ENCODE measurements around the gene GARNL3. TPM values are rescaled to one million over a fixed set of nuclear protein-coding genes. Genes with fewer than 3 reads are reported as not detected.

GARNL3 gene
- total RNA-seq, 1 donor from 2014 or later, result 32.0 TPM

DNA sequence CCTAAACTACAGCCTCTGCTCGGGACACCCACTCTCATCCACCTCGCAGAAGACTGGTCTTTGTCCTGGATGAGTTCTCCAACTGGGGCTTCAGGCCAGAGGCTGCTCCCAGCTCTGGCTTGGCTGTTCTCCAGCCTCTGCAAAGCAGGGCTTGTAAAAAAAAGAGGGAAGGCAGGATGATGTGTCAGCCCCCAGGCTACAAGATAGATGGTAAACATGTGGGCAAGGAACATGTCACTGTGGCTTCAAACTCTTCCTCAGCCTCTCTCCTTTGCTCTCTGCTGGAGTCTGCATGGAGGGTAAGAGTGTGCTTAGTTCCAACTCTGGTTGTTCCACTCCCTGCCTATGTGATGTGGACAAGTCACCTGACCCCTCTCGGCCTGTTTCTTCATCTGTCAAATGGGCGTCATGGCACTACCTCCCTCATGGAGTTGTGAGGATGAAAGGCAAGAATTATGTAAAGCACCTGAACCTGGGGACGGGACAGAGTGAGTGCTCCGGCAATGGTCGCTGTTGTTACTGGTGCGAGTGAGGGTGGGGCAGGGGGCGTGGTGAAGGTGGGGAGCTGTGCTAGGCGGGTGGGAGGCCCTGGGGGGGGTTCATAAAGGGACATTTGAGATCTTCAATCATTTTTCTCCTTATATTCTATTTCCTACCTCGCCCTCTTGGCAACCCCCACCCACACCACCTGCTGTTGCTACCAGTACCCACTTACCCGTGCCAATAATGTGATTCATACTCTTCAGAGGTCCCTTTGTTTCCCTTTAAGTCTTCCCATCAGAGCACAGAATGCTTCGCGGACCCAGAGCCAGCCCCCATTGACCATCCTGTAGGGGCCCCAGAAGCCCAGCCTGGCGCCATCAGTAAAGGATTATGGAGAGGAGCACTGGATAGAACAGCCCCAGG is 152.8 kb downstream of the GARNL3 start:
- Histone ChIP-seq H3K36me3 (no peaks in the 10 kb centered on the region), H3K9me3 (ENCODE audit: low read depth) (no peaks in the 10 kb centered on the region), H3K4me3 (no peak overlapping the region), H3K27me3 (no peaks in the 10 kb centered on the region), H3K79me2 (ENCODE audit: low read depth) (peaks cover 6% of the 10 kb centered on the region), H3K4me2 (no peak overlapping the region), H4K20me1 (ENCODE audit: low read depth) (no peaks in the 10 kb centered on the region), H3K4me1 (peaks cover 6% of the 10 kb centered on the region), H3K27ac (no peak overlapping the region), H3K9ac (no peak overlapping the region), H3F3A (ENCODE audit: low read depth) (no peaks in the 10 kb centered on the region), H2AFZ (replicated peaks) (no peak overlapping the region)
- DNase-seq (ENCODE audit: low spot score), result no peak
- H3K4me1 Mint-ChIP-seq, result peaks cover 4% of the 10 kb centered on the region
- TF ChIP-seq EZH2phosphoT487 (IDR thresholded peaks at IDR 0.05) (no peak), EZH2 (IDR thresholded peaks at IDR 0.05) (no peak)
- TF ChIP-seq, protein P1, sequence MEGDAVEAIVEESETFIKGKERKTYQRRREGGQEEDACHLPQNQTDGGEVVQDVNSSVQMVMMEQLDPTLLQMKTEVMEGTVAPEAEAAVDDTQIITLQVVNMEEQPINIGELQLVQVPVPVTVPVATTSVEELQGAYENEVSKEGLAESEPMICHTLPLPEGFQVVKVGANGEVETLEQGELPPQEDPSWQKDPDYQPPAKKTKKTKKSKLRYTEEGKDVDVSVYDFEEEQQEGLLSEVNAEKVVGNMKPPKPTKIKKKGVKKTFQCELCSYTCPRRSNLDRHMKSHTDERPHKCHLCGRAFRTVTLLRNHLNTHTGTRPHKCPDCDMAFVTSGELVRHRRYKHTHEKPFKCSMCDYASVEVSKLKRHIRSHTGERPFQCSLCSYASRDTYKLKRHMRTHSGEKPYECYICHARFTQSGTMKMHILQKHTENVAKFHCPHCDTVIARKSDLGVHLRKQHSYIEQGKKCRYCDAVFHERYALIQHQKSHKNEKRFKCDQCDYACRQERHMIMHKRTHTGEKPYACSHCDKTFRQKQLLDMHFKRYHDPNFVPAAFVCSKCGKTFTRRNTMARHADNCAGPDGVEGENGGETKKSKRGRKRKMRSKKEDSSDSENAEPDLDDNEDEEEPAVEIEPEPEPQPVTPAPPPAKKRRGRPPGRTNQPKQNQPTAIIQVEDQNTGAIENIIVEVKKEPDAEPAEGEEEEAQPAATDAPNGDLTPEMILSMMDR (IDR thresholded peaks at IDR 0.05), result no peak
- H3K27ac Mint-ChIP-seq, result no peak overlapping the region
- no peaks in the 10 kb centered on the region for H3K9me3 Mint-ChIP-seq
- H3K36me3 Mint-ChIP-seq, result peaks cover 9% of the 10 kb centered on the region
- H3K27me3 Mint-ChIP-seq (ENCODE audit: insufficient read depth, low read depth), result peaks cover 8% of the 10 kb centered on the region
- no peak overlapping the region for H3K4me3 Mint-ChIP-seq

DNA sequence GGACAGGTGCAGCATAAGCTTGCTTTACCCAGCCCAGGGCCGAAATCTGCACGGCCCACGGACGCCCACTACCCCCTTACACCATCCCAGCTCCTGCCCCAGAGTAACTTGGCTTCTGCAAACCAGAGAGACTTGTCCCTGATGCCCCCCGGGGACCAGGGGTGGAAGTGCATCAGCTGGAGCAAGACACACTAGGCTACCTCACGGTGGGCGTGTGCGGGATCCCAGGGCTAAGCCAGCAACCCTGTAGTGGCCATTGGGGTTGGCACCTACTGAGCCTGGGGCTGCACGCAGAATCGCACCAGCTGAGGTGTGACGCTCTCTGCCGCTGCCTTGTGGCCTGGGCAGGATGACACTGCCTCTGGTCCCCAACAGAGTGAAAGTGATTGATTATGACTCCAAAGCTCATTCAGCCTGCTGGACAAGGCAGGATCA is 153.5 kb downstream of the GARNL3 start:
- Histone ChIP-seq H3K79me2 (ENCODE audit: low read depth) (peaks cover 13% of the 10 kb centered on the region), H4K20me1 (ENCODE audit: low read depth) (no peaks in the 10 kb centered on the region), H3K4me1 (peaks cover 12% of the 10 kb centered on the region), H3K36me3 (no peaks in the 10 kb centered on the region), H3K9ac (no peak overlapping the region), H3F3A (ENCODE audit: low read depth) (no peaks in the 10 kb centered on the region), H3K4me3 (no peak overlapping the region), H3K27ac (no peak overlapping the region), H3K9me3 (ENCODE audit: low read depth) (no peaks in the 10 kb centered on the region), H2AFZ (replicated peaks) (no peak overlapping the region), H3K4me2 (no peak overlapping the region), H3K27me3 (no peaks in the 10 kb centered on the region)
- Mint-ChIP-seq H3K4me3 (no peak overlapping the region), H3K36me3 (peaks cover 9% of the 10 kb centered on the region), H3K9me3 (no peaks in the 10 kb centered on the region), H3K4me1 (peaks cover 11% of the 10 kb centered on the region), H3K27ac (no peak overlapping the region), H3K27me3 (ENCODE audit: insufficient read depth, low read depth) (peaks cover 8% of the 10 kb centered on the region)
- TF ChIP-seq, protein P1 (IDR thresholded peaks at IDR 0.05), result peak; percentile 44
- TF ChIP-seq EZH2 (IDR thresholded peaks at IDR 0.05), result no peak
- DNase-seq (ENCODE audit: low spot score), result peak; percentile 59

DNA sequence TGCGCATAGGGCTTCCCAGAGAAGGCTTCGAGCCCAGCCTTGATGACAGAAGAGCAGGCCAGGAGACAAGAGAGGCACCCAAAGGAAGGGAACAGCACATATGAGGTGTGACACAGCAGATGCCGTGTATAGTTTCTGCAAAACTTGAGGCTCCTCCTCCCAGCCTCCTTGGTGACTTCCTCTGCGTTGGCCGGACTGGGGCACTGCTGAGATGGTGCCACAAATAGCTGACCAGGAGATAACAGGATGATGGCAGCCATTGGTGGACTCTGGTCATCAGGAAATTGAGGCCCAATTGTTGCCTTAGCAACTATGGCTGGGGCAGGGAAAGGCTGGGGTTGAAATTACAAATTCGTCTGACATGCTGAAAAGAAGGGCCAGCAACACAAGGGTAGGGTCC is 154.8 kb downstream of the GARNL3 start:
- Histone ChIP-seq H2AFZ (replicated peaks) (no peak overlapping the region), H3K4me1 (peaks cover 14% of the 10 kb centered on the region), H3K9me3 (ENCODE audit: low read depth) (no peaks in the 10 kb centered on the region), H3K27me3 (no peaks in the 10 kb centered on the region), H3K36me3 (no peaks in the 10 kb centered on the region), H3K27ac (no peak overlapping the region), H3F3A (ENCODE audit: low read depth) (no peaks in the 10 kb centered on the region), H4K20me1 (ENCODE audit: low read depth) (no peaks in the 10 kb centered on the region), H3K79me2 (ENCODE audit: low read depth) (peaks cover 19% of the 10 kb centered on the region), H3K4me3 (no peak overlapping the region), H3K4me2 (no peak overlapping the region), H3K9ac (no peak overlapping the region)
- no peak overlapping the region for H3K27ac Mint-ChIP-seq
- H3K27me3 Mint-ChIP-seq (ENCODE audit: insufficient read depth, low read depth), result peaks cover 10% of the 10 kb centered on the region
- DNase-seq (ENCODE audit: low spot score), result no peak
- H3K4me1 Mint-ChIP-seq, result peaks cover 19% of the 10 kb centered on the region
- H3K36me3 Mint-ChIP-seq, result peaks cover 2% of the 10 kb centered on the region
- TF ChIP-seq EZH2phosphoT487 (IDR thresholded peaks at IDR 0.05) (no peak), EZH2 (IDR thresholded peaks at IDR 0.05) (no peak)
- TF ChIP-seq, protein P1 (IDR thresholded peaks at IDR 0.05), result no peak
- H3K9me3 Mint-ChIP-seq, result no peaks in the 10 kb centered on the region
- H3K4me3 Mint-ChIP-seq, result no peak overlapping the region
